Hepatocyte (in vitro differentiated cells): ENCODE results near the gene ETV6.

Experiments used
- EZH2phosphoT487 ChIP-seq: fragments of 200-600 bp; sonication (generic); IDR thresholded peaks from one replicate; pipeline ENCODE4 v1.6.1; 2018; ENCODE audit warnings: antibody characterized with exemption, mild to moderate bottlenecking, low read depth, moderate library complexity; ENCODE audit not compliant: unreplicated experiment, severe bottlenecking
- TF ChIP-seq, protein P1 (sequence below): fragments of 200-600 bp; sonication (generic); IDR thresholded peaks from 2 replicates; pipeline ENCODE4 v1.5.1; 2016; ENCODE audit warnings: antibody characterized with exemption, mild to moderate bottlenecking; ENCODE audit not compliant: poor library complexity

- TF ChIP-seq, protein P1, sequence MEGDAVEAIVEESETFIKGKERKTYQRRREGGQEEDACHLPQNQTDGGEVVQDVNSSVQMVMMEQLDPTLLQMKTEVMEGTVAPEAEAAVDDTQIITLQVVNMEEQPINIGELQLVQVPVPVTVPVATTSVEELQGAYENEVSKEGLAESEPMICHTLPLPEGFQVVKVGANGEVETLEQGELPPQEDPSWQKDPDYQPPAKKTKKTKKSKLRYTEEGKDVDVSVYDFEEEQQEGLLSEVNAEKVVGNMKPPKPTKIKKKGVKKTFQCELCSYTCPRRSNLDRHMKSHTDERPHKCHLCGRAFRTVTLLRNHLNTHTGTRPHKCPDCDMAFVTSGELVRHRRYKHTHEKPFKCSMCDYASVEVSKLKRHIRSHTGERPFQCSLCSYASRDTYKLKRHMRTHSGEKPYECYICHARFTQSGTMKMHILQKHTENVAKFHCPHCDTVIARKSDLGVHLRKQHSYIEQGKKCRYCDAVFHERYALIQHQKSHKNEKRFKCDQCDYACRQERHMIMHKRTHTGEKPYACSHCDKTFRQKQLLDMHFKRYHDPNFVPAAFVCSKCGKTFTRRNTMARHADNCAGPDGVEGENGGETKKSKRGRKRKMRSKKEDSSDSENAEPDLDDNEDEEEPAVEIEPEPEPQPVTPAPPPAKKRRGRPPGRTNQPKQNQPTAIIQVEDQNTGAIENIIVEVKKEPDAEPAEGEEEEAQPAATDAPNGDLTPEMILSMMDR = no peak
- no peak for TF ChIP-seq EZH2phosphoT487
These were observed 24.4 kb downstream of the ETV6 start for GRCh38 chr12:11673666-11674461.
